GM19328 (cell line): ENCODE data around the gene NPPC.
A peak's percentile ranks its signal among the peaks of the same experiment; 100 is the strongest.
"Not testable (repeated sequence)": the region's sequence is repeated elsewhere in the genome, so short reads cannot be mapped to it uniquely, and the experiment has no call there.

Experiments used
- ATAC-seq: cut with Tn5 transposase; IDR thresholded peaks from one replicate; pipeline ENCODE4 v1.9.1; 2021; ENCODE audit warnings: mild to moderate bottlenecking, moderate library complexity; ENCODE audit not compliant: unreplicated experiment

NPPC gene

GRCh38 chr2:231926180-231926741, at the start of gene NPPC:
Gene NPPC (minus strand): TSS chr2:231926396. CDS start chr2:231926249, 147 bp downstream.
- no peak for ATAC-seq

DNA sequence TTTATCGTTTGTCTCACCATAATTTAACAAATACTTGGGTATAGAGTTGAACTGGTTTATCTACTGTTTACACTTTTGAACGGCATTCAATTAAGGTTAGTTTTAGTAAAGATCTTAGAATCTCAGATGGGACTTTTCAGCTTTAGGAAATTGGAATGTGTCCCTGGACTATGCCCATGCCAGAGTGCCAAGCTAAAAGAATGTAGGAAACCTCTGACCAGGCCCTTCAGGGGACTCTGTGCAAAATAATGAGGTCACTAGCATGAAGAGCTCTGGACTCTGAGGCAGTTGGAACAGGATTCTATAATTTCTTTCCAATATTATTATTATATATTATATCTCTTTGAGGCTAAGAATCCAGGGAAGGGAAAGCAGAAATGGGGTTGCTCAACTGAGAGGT, 48.8 kb upstream of the NPPC start:
- no peak for ATAC-seq

GRCh38 chr2:231970461-231970860, 44.3 kb upstream of the NPPC start:
- no peak for ATAC-seq

- ATAC-seq: no peak
Measured at GRCh38 chr2:231968820-231969219, 42.6 kb upstream of the NPPC start.

DNA sequence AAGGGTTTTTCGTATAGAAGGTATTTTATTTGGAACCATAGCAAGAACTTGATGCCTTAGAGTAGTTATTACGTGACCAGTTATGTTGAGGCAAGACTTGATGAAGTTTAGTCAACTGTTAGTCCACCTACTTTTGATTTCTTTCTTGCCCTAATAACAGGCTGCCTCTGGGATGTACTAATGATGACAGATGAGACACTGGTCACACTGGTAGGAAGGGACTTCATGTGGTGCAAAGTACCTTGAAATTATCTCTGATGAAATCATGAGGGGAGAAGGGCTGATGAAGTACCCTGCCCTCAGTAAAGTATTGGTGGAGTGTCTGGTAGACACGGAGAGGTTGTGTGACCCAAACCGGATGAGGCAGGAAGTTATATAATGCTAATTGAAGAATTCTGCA, 40.7 kb upstream of the NPPC start:
- no peak for ATAC-seq

GRCh38 chr2:231965102-231965501, 38.9 kb upstream of the NPPC start:
- no peak for ATAC-seq

GRCh38 chr2:231961349-231962166, 35.4 kb upstream of the NPPC start, which contains the start of gene DIS3L2:
Gene DIS3L2 (plus strand): TSS chr2:231961713. CDS start chr2:232014928, 53,215 bp downstream.
- peak; percentile 83 for ATAC-seq

DNA sequence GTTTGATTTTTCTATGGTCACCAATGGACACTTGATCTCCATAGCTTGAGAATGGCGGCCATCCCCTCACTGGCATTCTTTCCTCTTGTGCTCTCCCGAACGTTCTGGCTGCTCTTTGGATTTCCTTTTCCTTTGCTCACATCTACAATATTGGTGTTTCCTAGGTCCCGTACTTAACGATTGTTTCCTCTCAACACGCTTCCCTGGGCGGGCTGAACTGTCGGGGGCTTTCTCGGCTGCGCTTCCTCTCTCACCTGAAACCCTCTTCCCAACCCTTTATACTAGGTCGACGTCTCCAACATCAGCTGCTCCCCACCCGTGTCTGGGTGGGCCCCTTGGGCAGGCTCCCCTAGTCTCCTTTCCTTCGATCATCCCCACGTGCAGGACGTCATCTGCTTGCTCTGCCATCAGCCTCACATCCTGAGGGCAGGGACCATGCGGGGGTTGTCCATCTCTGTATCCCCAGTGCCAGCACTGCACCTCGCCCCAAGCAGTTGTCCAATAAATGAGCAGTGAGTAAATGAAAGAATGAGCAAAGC, 34.7 kb upstream of the NPPC start:
- ATAC-seq: no peak

GRCh38 chr2:231957913-231958763, 31.9 kb upstream of the NPPC start:
- ATAC-seq: no peak

GRCh38 chr2:231955758-231956472, 29.7 kb upstream of the NPPC start:
- ATAC-seq: no peak

DNA sequence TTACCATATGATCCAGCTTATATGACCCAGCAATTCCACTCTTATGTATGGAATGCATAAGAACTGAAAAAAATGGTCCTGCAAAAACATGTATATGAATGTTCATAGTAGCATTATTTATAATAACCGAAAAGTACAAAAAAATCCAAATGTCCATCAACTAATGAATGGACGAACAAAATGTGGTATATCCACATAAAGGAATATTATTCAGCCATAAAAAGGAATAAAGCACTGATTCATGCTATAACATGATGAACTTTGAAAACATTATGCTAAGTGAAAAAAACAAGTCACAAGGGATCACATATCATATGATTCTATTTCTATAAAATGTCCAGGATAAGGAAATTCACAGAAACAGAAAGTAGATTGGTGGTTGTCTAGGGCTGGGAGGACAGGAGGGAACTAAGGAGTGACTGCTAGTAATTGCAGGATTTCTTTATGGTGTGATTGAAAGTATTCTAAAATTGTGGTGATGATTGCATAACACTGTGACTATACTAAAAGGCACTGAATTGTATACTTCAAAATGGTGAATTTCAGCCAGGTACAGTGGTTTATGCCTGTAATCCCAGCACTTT, 25.3 kb upstream of the NPPC start:
- no peak for ATAC-seq

DNA sequence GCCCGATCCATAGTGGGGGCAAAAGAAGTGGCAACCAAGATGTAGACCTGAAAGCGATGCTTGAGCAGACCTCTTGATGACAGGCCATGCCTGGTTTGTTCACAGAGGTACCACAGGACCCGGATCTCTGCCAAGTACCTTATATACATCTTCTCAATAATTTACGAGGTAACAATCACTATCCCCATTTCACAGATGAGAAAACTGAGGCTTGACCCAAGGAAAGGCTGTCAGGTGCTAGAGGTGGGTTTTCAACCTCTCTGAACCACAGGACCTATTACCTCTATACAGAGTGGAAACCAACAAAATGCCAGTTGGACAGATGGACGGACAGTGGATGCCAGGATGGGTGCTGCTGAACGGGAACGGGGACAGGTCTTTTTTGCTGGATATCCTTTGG, 21.5 kb upstream of the NPPC start:
- no peak for ATAC-seq

- not testable (repeated sequence) for ATAC-seq
Measured at GRCh38 chr2:231947112-231947511, 20.9 kb upstream of the NPPC start.

DNA sequence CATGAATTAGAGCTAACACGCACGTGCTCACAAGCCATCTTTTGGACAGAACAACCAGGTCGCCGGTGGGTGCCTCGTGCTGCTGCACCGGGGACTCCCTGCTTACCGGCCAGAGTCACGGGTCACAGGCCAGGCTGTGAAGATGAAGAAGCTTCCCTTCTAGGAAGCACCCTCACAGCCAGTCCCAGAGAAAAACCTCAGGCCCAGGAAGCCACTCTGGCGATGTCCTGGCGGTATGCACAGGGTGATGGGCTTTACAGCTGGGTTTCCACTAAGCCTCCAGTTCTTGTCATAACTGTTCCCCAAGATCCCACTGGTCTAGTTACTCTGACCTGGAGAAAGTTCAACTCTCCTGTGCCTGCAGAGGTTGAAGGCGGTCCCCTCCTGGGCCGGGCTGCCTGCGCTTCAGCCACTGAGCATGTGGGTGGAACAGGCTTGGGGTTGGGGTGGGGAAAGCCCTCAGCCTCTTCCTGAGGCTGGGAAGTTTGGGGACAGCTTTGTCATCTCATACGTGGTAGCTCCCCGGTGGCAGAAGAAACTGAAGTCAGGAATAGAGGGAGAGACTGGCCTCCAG, 20.1 kb upstream of the NPPC start:
- ATAC-seq: no peak

DNA sequence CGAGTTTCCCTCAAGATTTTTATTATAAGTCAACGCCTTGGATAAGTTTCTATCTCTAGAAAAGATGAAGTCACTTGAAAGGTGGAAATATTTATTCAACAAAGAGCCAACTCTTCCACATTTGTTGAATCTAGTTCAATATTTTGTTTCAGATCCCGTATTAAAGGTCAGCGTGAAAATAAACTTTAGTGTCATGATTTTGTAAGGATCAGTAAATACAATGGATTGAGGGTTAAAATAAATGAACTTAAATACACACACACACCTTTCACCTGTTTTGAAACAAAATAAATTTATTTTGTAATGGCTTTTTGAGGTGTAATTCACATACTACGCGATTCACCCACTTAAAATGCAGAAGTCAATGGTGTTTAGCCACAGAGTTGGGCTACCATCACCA, 16.0 kb upstream of the NPPC start:
- no peak for ATAC-seq

DNA sequence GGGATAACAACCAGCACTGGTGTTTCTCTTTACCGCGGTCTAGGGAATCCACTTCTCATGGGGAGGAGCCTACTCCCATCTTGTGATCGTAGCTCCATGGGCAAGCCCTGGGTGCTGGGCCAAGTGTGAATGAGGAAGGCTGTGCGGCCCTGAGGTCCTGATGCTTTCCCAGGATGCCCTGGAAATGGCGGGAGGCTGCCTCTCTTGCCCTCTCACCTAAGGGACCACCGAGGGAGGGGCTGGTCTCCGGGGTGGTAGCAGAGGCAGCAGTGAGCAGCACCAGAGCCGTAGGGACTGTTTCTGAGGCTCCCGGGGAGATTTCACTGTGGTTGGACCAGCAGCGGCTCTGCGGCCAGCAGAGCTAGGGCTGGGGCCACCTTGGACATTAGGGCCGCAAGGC, 15.5 kb upstream of the NPPC start:
- ATAC-seq: no peak

DNA sequence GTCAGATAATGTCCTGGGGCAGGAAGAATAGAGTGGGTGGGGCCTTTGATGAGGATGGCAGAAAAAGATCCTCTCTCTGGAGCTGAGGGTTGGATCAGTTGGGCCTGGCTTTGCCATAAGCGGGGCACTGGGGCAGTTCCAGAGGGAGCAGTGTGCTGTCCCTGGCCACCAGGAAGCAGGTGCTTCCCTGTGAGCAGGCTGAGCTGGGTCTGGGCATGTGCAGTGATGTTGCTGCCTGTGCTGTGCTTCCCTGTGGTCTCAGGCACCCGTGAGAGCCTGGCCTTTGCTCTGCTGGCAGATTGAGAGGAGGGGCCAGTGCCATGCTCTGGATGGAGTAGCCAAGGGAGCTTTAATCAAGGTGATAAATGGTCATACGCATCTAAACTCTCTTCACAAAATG, 14.6 kb upstream of the NPPC start:
- ATAC-seq: no peak

GRCh38 chr2:231939022-231939421, 12.8 kb upstream of the NPPC start:
- ATAC-seq: no peak

- ATAC-seq: no peak
Measured at GRCh38 chr2:231937057-231937456, 10.9 kb upstream of the NPPC start.

DNA sequence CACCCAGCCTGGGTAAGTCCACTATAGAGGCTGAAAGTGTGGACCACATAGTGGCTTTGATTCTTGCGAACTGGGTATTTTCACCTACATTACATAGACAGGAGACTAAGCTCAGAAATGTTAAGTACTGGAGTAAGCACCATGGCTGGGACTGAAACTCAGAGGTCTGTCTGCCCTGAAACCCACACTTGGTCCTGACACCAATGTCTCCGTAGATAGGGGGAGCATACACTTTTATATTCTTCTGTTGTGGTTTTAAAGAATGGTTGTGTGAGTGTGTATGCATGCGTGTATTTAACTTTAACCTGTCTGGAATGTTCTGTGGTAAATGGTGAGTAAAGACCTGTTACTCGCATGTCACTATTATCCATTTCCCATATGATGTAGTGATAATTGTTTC, 10.3 kb upstream of the NPPC start:
- ATAC-seq: no peak
